ENCODE measurements around the gene SLC25A12.

GRCh38 chr2:171741189-171741588 is 152.9 kb downstream of the SLC25A12 start:
- TF ChIP-seq EZH2 (IDR thresholded peaks at IDR 0.05) = no peak
- no peak for TF ChIP-seq POLR2AphosphoS5 (IDR thresholded peaks at IDR 0.05; ENCODE audit: borderline replicate concordance, low read depth, low read length)

Data from SK-N-MC (cell line).